Liver (tissue), 9 donors: ENCODE measurements around the gene SLC25A14. TPM values are rescaled to one million over a fixed set of nuclear protein-coding genes. Genes with fewer than 3 reads are reported as not detected.

Source experiments
- DNase-seq: peaks from one replicate; pipeline ENCODE4 v3.0.0-alpha.2; 2017; ENCODE audit warnings: low spot score
- H3K27ac ChIP-seq, 2 donors: one replicate each; pipeline ENCODE4 v1.7.0; 2013; ENCODE audit warnings: inconsistent platforms in 2 of 2, low read length in 2 of 2, control low read depth in 1 of 2, low read depth in 1 of 2, mild to moderate bottlenecking in 1 of 2
- H3K27me3 ChIP-seq, 4 donors: one replicate each; pipeline versions ENCODE4 v1.6.1 to v1.7.0; 2013; ENCODE audit warnings: low read length in 3 of 4, inconsistent platforms in 1 of 4, mild to moderate bottlenecking in 1 of 4, moderate library complexity in 1 of 4; ENCODE audit not compliant: control insufficient read depth in 4 of 4, insufficient read depth in 4 of 4
- H3K36me3 ChIP-seq, 4 donors: one replicate each; pipeline versions ENCODE4 v1.6.1 to v1.7.0; 2013; ENCODE audit warnings: low read length in 3 of 4, mild to moderate bottlenecking in 3 of 4, low read depth in 1 of 4, moderate library complexity in 1 of 4; ENCODE audit not compliant: control insufficient read depth in 4 of 4, insufficient read depth in 3 of 4
- H3K4me1 ChIP-seq, 4 donors: one replicate each; pipeline versions ENCODE4 v1.6.1 to v1.7.0; 2013; ENCODE audit warnings: low read length in 3 of 4, mild to moderate bottlenecking in 3 of 4, moderate library complexity in 1 of 4; ENCODE audit not compliant: control insufficient read depth in 4 of 4, insufficient read depth in 4 of 4
- H3K4me3 ChIP-seq, 3 donors: one replicate each; pipeline versions ENCODE4 v1.6.1 to v1.7.0; 2013; ENCODE audit warnings: low read length in 3 of 3, control low read depth in 1 of 3, low read depth in 1 of 3, mild to moderate bottlenecking in 1 of 3
- H3K9ac ChIP-seq, 2 donors: one replicate each; pipeline ENCODE4 v1.7.0; 2013; ENCODE audit warnings: low read length in 2 of 2, mild to moderate bottlenecking in 2 of 2, moderate library complexity in 2 of 2, control low read depth in 1 of 2, low read depth in 1 of 2
- H3K9me3 ChIP-seq, 4 donors: one replicate each; pipeline versions ENCODE4 v1.6.1 to v1.7.0; 2013; ENCODE audit warnings: low read length in 3 of 4; ENCODE audit not compliant: control insufficient read depth in 4 of 4
- FOXA1 ChIP-seq: IDR thresholded peaks from 2 replicates; pipeline ENCODE4 v1.6.1; 2016; ENCODE audit warnings: antibody characterized with exemption
- FOXA2 ChIP-seq: IDR thresholded peaks from 2 replicates; pipeline ENCODE4 v1.6.1; 2016; ENCODE audit warnings: antibody characterized with exemption
- HNF4G ChIP-seq: IDR thresholded peaks from 2 replicates; pipeline ENCODE4 v1.6.1; 2016; ENCODE audit warnings: antibody characterized with exemption
- MAX ChIP-seq: IDR thresholded peaks from 2 replicates; pipeline ENCODE4 v1.6.1; 2016; ENCODE audit warnings: antibody characterized with exemption
- NR2F2 ChIP-seq: IDR thresholded peaks from 2 replicates; pipeline ENCODE4 v1.6.1; 2016; ENCODE audit warnings: antibody characterized with exemption
- RAD21 ChIP-seq, 2 donors: IDR thresholded peaks; 2 replicates each; pipeline ENCODE4 v1.6.1; 2016; ENCODE audit warnings: antibody characterized with exemption in 2 of 2, mild to moderate bottlenecking in 2 of 2
- SP1 ChIP-seq: IDR thresholded peaks from 2 replicates; pipeline ENCODE4 v1.6.1; 2018; ENCODE audit warnings: antibody characterized with exemption, mild to moderate bottlenecking
- TAF1 ChIP-seq: conservative IDR thresholded peaks from 2 replicates; pipeline ENCODE4 v1.6.1; 2016; ENCODE audit warnings: antibody characterized with exemption, mild to moderate bottlenecking
- YY1 ChIP-seq: IDR thresholded peaks from 2 replicates; pipeline ENCODE4 v1.6.1; 2016; ENCODE audit warnings: antibody characterized with exemption, mild to moderate bottlenecking
- WGBS: extraction: QIAGEN DNeasy Blood & Tissue Kit; methylation state at CpG from one replicate; pipeline ENCODE4 v1.1.7; 2013; 5-methylcytosine and 5-hydroxymethylcytosine counted together
- polyA plus RNA-seq, 2 donors: library from polyadenylated mRNA; stranded (reverse) in 1 of 2; unstranded in 1 of 2; fragments of 200-250 nt in 1 of 2; fragments of >200 nt in 1 of 2; fragmentation: Nextera tagmentation in 1 of 2; extraction: Ambion mirVana in 1 of 2; gene quantifications; one replicate each; pipeline versions ENCODE4 v1.2.1 to v1.2.3, GENCODE V29; 2013 to 2015
- total RNA-seq, 2 donors: library from RNA; depleted of rRNA; stranded (reverse); fragments of >200 nt; gene quantifications; one replicate each; pipeline ENCODE4 v1.2.3, GENCODE V29; 2014
- TF ChIP-seq, protein P1 (sequence below): fragments of 150-350 bp; IDR thresholded peaks from 2 replicates; pipeline ENCODE4 v1.5.1; 2017; ENCODE audit warnings: improper control_type of control experiment, low read depth, low read length; ENCODE audit not compliant: missing input control
- TF ChIP-seq, protein P2 (sequence below): IDR thresholded peaks from 2 replicates; pipeline ENCODE4 v1.6.1; 2016; ENCODE audit warnings: antibody characterized with exemption
- TF ChIP-seq, protein P3 (sequence below): IDR thresholded peaks from 2 replicates; pipeline ENCODE4 v1.6.1; 2016; ENCODE audit warnings: antibody characterized with exemption
- donor health status: healthy.
- donor health status: healthy.
- donor health status: healthy.
- donor health status: healthy.
- donor health status: healthy.

SLC25A14 gene
- total and polyA plus RNA-seq, 4 donors = 2.7 to 5.8 (median 4.7) TPM

DNA sequence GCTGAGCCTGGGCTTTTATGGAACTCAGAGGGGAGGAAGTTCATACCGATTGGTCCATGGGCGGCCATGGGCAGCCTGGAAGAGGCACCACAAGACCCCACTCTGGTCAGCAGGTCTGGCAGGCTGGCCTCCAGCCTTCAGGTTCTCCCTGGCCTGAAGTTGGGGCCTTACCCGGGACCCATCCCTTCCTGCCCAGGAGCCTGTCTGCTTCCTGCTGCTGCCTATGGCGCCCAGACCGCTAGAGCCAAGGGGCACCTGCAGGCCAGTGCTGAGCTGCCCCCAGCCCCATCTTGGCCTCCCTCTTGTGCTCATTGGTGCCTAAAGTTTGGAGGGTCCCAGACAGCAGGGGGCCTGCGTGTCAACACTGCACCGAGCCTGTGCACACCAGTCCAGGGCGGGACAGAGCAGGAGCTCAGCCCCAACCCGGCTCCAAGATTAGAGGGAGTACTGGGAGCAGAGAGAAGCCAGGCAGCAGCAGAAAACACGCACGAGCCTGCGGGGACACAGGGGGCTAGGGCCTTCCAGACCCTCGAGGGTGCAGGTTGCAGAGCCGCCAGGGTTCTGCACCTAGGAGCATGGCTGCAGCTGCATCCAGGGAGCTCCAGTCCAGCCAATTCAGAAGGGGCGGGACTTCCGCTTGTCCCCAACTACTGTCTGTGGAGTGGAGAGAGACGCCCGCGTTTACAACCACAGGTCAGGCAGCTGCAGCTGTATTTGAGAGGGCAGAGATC is 40.3 kb upstream of the SLC25A14 start:
- H3K9ac ChIP-seq = no peak overlapping the region
- no peak overlapping the region for H3K4me3 ChIP-seq
- no peaks in the 10 kb centered on the region for H3K9me3 ChIP-seq
- TF ChIP-seq, protein P1, sequence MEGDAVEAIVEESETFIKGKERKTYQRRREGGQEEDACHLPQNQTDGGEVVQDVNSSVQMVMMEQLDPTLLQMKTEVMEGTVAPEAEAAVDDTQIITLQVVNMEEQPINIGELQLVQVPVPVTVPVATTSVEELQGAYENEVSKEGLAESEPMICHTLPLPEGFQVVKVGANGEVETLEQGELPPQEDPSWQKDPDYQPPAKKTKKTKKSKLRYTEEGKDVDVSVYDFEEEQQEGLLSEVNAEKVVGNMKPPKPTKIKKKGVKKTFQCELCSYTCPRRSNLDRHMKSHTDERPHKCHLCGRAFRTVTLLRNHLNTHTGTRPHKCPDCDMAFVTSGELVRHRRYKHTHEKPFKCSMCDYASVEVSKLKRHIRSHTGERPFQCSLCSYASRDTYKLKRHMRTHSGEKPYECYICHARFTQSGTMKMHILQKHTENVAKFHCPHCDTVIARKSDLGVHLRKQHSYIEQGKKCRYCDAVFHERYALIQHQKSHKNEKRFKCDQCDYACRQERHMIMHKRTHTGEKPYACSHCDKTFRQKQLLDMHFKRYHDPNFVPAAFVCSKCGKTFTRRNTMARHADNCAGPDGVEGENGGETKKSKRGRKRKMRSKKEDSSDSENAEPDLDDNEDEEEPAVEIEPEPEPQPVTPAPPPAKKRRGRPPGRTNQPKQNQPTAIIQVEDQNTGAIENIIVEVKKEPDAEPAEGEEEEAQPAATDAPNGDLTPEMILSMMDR = no peak
- TF ChIP-seq FOXA1 (no peak), SP1 (no peak), HNF4G (no peak), TAF1 (no peak), YY1 (no peak)
- H3K36me3 ChIP-seq = no peaks in the 10 kb centered on the region
- H3K27me3 ChIP-seq = no peaks in the 10 kb centered on the region
- H3K4me1 ChIP-seq = peaks cover 0 to 8% (median 3%) of the 10 kb centered on the region in 4 donors
- 86% methylated on average over 19 of the region's 19 CpGs for WGBS
- DNase-seq = no peak
- no peak overlapping the region for H3K27ac ChIP-seq

GRCh38 chrX:130300010-130300282 is 39.8 kb upstream of the SLC25A14 start:
- no peak for DNase-seq
- H3K9me3 ChIP-seq = no peaks in the 10 kb centered on the region
- H3K4me3 ChIP-seq = no peak overlapping the region
- no peaks in the 10 kb centered on the region for H3K27me3 ChIP-seq
- WGBS = 77% methylated on average over 2 of the region's 2 CpGs
- H3K4me1 ChIP-seq = peaks cover 0 to 8% (median 3%) of the 10 kb centered on the region in 4 donors
- TF ChIP-seq TAF1 (no peak), RAD21 (IDR thresholded peaks at IDR 0.05) (no peak), SP1 (no peak), NR2F2 (no peak), HNF4G (no peak), FOXA2 (no peak), FOXA1 (no peak), MAX (no peak)
- TF ChIP-seq, protein P2, sequence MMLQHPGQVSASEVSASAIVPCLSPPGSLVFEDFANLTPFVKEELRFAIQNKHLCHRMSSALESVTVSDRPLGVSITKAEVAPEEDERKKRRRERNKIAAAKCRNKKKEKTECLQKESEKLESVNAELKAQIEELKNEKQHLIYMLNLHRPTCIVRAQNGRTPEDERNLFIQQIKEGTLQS = no peak
- TF ChIP-seq, protein P3, sequence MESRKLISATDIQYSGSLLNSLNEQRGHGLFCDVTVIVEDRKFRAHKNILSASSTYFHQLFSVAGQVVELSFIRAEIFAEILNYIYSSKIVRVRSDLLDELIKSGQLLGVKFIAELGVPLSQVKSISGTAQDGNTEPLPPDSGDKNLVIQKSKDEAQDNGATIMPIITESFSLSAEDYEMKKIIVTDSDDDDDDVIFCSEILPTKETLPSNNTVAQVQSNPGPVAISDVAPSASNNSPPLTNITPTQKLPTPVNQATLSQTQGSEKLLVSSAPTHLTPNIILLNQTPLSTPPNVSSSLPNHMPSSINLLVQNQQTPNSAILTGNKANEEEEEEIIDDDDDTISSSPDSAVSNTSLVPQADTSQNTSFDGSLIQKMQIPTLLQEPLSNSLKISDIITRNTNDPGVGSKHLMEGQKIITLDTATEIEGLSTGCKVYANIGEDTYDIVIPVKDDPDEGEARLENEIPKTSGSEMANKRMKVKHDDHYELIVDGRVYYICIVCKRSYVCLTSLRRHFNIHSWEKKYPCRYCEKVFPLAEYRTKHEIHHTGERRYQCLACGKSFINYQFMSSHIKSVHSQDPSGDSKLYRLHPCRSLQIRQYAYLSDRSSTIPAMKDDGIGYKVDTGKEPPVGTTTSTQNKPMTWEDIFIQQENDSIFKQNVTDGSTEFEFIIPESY = no peak
- TF ChIP-seq, protein P1 = no peak
- H3K27ac ChIP-seq = no peak overlapping the region
- no peaks in the 10 kb centered on the region for H3K36me3 ChIP-seq
- no peak overlapping the region for H3K9ac ChIP-seq
